ENCODE results near the gene HMOX2.

GRCh38 chr16:4529085-4530060 is 53.2 kb downstream of the HMOX2 start:
- TF ChIP-seq MYNN (tag by site-specific recombination; IDR thresholded peaks at IDR 0.05; ENCODE audit: borderline replicate concordance) = no peak
- no peak for TF ChIP-seq ZNF510 (tag by site-specific recombination; IDR thresholded peaks at IDR 0.05; ENCODE audit: insufficient replicate concordance)
- TF ChIP-seq CTCF (tag by site-specific recombination; IDR thresholded peaks at IDR 0.05) = no peak
- TF ChIP-seq ZNF48 (tag by site-specific recombination; IDR thresholded peaks at IDR 0.05) = no peak
- TF ChIP-seq ZNF146 (tag by site-specific recombination; IDR thresholded peaks at IDR 0.05) = no peak
- no peak for TF ChIP-seq GLI4 (tag by site-specific recombination; IDR thresholded peaks at IDR 0.05)
- TF ChIP-seq ZNF114 (tag by site-specific recombination; IDR thresholded peaks at IDR 0.05) = no peak
- no peak for TF ChIP-seq ZNF670 (tag by site-specific recombination; IDR thresholded peaks at IDR 0.05; ENCODE audit: low read depth)
- TF ChIP-seq ZBTB26 (tag by site-specific recombination; optimal IDR thresholded peaks at IDR 0.05) = no peak

Data from HEK293 (cell line).